DMS53 treated with DMSO at 0.1 percent for 48 hours (cell line): ENCODE data around the gene ITGB3.

ENCODE experiments used
- DNase-seq: peaks from one replicate; lab custom pipeline; 2025; ENCODE audit not compliant: unreplicated experiment; lab: John Stamatoyannopoulos, UW

ITGB3 gene

DNA sequence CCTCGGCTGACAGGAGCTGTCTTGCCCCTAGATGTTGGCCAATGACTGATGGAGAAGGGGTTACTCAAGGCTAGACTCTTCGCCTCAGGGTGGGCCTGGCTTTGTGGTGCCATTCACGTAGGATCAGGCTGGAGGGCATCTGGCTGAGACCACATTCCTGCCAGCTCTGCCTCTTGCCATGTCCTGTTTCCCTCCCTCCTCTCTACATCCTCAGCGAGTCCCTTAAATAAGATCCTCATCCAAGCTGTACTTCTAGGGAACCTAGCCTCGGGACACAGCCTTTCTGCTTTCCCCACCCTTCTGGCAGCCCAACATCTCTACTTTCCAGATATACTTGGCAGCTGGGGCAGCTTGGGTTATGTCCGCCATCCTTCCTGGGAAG is 42.2 kb downstream of the ITGB3 start:
- DNase-seq = no peak

- no peak for DNase-seq
Observed at GRCh38 chr17:47297661-47298400, 44.2 kb downstream of the ITGB3 start.

GRCh38 chr17:47298712-47299111 is 45.1 kb downstream of the ITGB3 start:
- DNase-seq = no peak

- no peak for DNase-seq
Observed at GRCh38 chr17:47299239-47299910, 45.7 kb downstream of the ITGB3 start.

DNA sequence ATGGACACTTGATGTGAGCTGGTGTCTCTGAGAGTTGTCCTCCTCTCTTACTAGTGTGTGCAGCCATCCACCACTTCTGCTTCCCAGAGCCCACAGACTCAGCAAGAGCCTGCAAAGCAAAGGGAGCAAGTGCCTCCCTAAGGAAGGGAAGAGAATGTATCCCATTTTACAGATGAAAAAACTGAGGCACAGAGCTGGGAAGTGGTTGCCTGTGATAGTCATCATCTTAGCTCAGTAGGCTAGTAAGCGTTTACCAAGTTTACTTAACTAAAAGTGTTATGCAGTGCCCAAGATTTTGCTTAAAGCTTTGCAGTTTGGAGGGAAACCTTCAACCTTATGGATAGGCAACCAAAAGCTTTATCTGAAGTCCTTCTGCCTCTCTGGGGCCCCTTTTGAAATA is 47.1 kb downstream of the ITGB3 start:
- DNase-seq = no peak

- DNase-seq = no peak
Observed at GRCh38 chr17:47301161-47301560, 47.5 kb downstream of the ITGB3 start.

DNA sequence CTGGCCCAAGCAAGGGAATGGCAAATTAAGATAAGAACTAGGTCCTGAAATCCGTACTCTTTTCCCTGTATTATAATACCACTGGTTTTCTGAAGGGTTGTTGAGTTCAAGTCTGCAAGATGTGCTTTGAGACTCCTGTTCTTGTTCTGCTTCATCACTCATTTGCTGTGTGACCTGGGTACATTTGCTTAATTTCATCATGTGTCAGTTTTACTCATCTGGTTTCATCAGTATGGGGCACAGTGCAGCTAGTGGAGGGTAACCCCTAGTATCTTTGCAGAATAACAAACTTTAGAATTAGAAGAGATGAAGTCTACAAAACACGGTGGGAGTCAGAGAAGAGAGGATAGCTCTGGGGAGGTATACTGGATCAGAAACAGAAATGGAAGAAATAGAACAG is 48.2 kb downstream of the ITGB3 start:
- no peak for DNase-seq

- DNase-seq = no peak
Observed at GRCh38 chr17:47304186-47304585, 50.6 kb downstream of the ITGB3 start.

GRCh38 chr17:47305302-47305923 is 51.8 kb downstream of the ITGB3 start:
- DNase-seq = no peak

DNA sequence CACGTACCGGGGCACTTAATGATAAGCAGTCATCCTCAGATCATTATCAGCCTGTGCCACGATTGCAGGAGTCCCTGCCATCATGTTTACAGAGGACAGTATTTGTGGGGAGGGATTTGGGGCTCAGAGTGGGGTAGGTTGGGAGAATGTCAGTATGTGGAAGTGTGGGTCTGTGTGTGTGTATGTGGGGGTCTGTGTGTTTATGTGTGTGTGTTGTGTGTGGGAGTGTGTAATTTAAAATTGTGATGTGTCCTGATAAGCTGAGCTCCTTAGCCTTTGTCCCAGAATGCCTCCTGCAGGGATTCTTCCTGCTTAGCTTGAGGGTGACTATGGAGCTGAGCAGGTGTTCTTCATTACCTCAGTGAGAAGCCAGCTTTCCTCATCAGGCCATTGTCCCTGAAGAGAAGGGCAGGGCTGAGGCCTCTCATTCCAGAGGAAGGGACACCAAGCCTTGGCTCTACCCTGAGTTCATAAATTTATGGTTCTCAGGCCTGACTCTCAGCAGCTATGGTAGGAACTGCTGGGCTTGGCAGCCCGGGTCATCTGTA is 56.6 kb downstream of the ITGB3 start:
- DNase-seq = no peak

DNA sequence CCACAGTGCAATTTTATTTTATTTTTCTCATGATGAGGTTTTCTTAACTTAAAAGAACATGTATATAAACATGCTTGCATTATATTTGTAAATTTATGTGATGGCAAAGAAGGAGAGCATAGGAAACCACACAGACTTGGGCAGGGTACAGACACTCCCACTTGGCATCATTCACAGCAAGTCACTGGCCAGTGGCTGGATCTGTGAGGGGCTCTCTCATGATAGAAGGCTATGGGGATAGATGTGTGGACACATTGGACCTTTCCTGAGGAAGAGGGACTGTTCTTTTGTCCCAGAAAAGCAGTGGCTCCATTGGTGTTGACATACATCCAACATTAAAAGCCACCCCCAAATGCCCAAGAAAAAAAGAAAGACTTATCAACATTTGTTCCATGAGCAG is 57.8 kb downstream of the ITGB3 start:
- DNase-seq = no peak

- peak; percentile 74 for DNase-seq
Observed at GRCh38 chr17:47315451-47316266, 62.0 kb downstream of the ITGB3 start.

GRCh38 chr17:47316311-47316710 is 62.7 kb downstream of the ITGB3 start:
- no peak for DNase-seq

DNA sequence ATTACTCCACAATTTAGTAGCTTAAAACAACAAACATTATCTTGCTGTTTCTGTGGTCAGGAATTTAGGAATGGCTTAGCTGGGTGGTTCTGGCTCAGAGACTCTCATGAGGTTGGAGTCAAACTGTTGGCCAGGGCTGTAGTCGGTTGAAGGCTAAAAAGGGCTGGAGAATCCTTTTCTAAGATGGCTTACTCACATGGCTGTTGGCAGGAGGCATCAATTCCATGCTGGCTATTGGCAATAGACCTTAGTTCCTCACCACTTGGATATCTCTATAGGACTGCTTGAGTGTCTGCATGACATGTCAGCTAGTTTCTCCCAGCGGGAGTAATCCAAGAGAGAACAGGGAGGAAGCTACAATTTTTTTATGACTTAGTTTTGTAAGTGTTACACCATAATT is 63.5 kb downstream of the ITGB3 start:
- no peak for DNase-seq

- DNase-seq = no peak
Observed at GRCh38 chr17:47318197-47318918, 64.7 kb downstream of the ITGB3 start.

GRCh38 chr17:47320879-47321502 is 67.4 kb downstream of the ITGB3 start:
- DNase-seq = no peak

GRCh38 chr17:47323382-47324223 is 70.0 kb downstream of the ITGB3 start, which contains the start of gene EFCAB13:
Gene EFCAB13 (plus strand): TSS chr17:47323955. CDS start chr17:47328354, 4,399 bp downstream.
- peak; percentile 79 for DNase-seq

DNA sequence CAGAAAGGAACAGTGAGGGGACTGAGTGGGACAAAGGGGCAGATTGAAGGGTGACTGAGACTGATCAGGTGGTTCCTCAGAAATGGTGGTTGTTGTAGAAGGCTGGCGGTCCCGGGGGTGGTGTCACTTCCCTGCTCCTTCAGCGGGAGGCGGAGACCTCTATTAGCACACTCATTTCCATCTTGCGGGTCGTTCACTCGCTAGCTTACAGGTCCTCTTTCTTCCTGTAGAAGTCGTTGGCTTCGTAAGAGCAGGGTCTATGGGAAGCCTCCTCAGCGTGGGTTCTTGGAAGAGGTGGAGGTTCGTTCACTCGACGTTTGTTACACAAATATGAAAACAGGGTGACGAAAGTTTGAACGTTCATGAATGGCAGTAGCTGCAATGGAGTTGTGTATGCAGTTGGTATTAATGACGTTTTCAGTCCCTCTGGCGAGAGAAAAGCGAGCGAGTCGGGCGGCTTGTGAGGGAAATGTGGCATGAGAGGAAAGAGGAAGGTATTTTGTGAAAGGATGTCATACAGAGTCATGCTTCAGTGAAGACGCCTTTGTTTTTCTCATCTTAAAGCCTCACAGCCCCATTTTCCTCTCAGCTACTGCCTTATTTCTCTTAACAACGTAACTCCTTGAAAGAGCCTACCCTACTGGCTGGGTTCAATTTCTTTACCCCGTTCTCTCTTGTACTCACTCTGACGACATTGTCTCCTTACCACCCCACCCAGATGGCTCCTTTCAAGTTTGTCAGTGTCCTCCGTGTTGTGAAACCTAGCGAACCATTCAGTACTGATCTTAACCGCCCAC is 70.8 kb downstream of the ITGB3 start:
- DNase-seq = peak; percentile 87
